ENCODE results near the gene TMEM215.

GRCh38 chr9:32807217-32807616 is 23.9 kb downstream of the TMEM215 start:
- TF ChIP-seq, protein P1, sequence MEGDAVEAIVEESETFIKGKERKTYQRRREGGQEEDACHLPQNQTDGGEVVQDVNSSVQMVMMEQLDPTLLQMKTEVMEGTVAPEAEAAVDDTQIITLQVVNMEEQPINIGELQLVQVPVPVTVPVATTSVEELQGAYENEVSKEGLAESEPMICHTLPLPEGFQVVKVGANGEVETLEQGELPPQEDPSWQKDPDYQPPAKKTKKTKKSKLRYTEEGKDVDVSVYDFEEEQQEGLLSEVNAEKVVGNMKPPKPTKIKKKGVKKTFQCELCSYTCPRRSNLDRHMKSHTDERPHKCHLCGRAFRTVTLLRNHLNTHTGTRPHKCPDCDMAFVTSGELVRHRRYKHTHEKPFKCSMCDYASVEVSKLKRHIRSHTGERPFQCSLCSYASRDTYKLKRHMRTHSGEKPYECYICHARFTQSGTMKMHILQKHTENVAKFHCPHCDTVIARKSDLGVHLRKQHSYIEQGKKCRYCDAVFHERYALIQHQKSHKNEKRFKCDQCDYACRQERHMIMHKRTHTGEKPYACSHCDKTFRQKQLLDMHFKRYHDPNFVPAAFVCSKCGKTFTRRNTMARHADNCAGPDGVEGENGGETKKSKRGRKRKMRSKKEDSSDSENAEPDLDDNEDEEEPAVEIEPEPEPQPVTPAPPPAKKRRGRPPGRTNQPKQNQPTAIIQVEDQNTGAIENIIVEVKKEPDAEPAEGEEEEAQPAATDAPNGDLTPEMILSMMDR (IDR thresholded peaks at IDR 0.05): no peak
- no peak for TF ChIP-seq POLR2A (IDR thresholded peaks at IDR 0.05)
